ENCODE results near the gene C1orf122. TPM values are rescaled to one million over a fixed set of nuclear protein-coding genes. Genes with fewer than 3 reads are reported as not detected.

C1orf122 gene
- total and polyA plus RNA-seq, 2 of the 13 experiments (the other 11 are each of a cell fraction or from before 2014, with no cell fraction given): 18.7 to 40.6 TPM

- TF ChIP-seq, protein P1, sequence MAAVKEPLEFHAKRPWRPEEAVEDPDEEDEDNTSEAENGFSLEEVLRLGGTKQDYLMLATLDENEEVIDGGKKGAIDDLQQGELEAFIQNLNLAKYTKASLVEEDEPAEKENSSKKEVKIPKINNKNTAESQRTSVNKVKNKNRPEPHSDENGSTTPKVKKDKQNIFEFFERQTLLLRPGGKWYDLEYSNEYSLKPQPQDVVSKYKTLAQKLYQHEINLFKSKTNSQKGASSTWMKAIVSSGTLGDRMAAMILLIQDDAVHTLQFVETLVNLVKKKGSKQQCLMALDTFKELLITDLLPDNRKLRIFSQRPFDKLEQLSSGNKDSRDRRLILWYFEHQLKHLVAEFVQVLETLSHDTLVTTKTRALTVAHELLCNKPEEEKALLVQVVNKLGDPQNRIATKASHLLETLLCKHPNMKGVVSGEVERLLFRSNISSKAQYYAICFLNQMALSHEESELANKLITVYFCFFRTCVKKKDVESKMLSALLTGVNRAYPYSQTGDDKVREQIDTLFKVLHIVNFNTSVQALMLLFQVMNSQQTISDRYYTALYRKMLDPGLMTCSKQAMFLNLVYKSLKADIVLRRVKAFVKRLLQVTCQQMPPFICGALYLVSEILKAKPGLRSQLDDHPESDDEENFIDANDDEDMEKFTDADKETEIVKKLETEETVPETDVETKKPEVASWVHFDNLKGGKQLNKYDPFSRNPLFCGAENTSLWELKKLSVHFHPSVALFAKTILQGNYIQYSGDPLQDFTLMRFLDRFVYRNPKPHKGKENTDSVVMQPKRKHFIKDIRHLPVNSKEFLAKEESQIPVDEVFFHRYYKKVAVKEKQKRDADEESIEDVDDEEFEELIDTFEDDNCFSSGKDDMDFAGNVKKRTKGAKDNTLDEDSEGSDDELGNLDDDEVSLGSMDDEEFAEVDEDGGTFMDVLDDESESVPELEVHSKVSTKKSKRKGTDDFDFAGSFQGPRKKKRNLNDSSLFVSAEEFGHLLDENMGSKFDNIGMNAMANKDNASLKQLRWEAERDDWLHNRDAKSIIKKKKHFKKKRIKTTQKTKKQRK (IDR thresholded peaks at IDR 0.05; ENCODE audit: low read length): no peak
- TF ChIP-seq, protein P2, sequence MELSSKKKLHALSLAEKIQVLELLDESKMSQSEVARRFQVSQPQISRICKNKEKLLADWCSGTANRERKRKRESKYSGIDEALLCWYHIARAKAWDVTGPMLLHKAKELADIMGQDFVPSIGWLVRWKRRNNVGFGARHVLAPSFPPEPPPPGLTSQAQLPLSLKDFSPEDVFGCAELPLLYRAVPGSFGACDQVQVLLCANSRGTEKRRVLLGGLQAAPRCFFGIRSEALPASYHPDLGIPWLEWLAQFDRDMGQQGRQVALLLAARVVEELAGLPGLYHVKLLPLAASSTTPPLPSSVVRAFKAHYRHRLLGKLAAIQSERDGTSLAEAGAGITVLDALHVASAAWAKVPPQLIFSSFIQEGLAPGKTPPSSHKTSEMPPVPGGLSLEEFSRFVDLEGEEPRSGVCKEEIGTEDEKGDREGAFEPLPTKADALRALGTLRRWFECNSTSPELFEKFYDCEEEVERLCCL (CRISPR knock-in tag; IDR thresholded peaks at IDR 0.05; ENCODE audit: borderline replicate concordance): no peak
- TF ChIP-seq RXRB (CRISPR knock-in tag; IDR thresholded peaks at IDR 0.05; ENCODE audit: borderline replicate concordance): no peak
- TF ChIP-seq NKX3-1 (CRISPR knock-in tag; IDR thresholded peaks at IDR 0.05): peak; percentile 25; the same call in 1 of the 2 replicates
- no peak for TF ChIP-seq TCF7L2 (IDR thresholded peaks at IDR 0.05; ENCODE audit: low read depth, low read length)
- no peak for TF ChIP-seq ZNF253 (CRISPR knock-in tag; IDR thresholded peaks at IDR 0.05; ENCODE audit: borderline replicate concordance)
- no peak for TF ChIP-seq ZNF720 (CRISPR knock-in tag; IDR thresholded peaks at IDR 0.05)
- peak; percentile 20; the same call in 1 of the 2 replicates for TF ChIP-seq KAT8 (CRISPR knock-in tag; IDR thresholded peaks at IDR 0.05)
- no peak; the same call in 1 of the 2 replicates for TF ChIP-seq NCOA2 (CRISPR knock-in tag; IDR thresholded peaks at IDR 0.05)
- TF ChIP-seq ZNF691 (CRISPR knock-in tag; IDR thresholded peaks at IDR 0.05; ENCODE audit: borderline replicate concordance, low read depth): no peak
- TF ChIP-seq ZNF652 (CRISPR knock-in tag; IDR thresholded peaks at IDR 0.05; ENCODE audit: borderline replicate concordance, low read depth): no peak
- TF ChIP-seq ZNF564 (CRISPR knock-in tag; IDR thresholded peaks at IDR 0.05): no peak
- TF ChIP-seq, protein P3, sequence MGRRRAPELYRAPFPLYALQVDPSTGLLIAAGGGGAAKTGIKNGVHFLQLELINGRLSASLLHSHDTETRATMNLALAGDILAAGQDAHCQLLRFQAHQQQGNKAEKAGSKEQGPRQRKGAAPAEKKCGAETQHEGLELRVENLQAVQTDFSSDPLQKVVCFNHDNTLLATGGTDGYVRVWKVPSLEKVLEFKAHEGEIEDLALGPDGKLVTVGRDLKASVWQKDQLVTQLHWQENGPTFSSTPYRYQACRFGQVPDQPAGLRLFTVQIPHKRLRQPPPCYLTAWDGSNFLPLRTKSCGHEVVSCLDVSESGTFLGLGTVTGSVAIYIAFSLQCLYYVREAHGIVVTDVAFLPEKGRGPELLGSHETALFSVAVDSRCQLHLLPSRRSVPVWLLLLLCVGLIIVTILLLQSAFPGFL (CRISPR knock-in tag; IDR thresholded peaks at IDR 0.05): no peak
- no peak for TF ChIP-seq ZNF619 (CRISPR knock-in tag; IDR thresholded peaks at IDR 0.05)
- no peak; the same call in 1 of the 2 replicates for TF ChIP-seq STAG1 (CRISPR knock-in tag; IDR thresholded peaks at IDR 0.05)
- no peak for TF ChIP-seq ZNF354B (CRISPR knock-in tag; IDR thresholded peaks at IDR 0.05)
- TF ChIP-seq SSRP1 (CRISPR knock-in tag; IDR thresholded peaks at IDR 0.05): no peak
- no peak for TF ChIP-seq MZF1 (CRISPR knock-in tag; IDR thresholded peaks at IDR 0.05; ENCODE audit: borderline replicate concordance)
- TF ChIP-seq ISX (CRISPR knock-in tag; conservative IDR thresholded peaks at IDR 0.05): no peak
- TF ChIP-seq ZNF7 (CRISPR knock-in tag; IDR thresholded peaks at IDR 0.05): no peak
- TF ChIP-seq NR2F6 (IDR thresholded peaks at IDR 0.05): no peak
- no peak for TF ChIP-seq NR2F6 (CRISPR knock-in tag; IDR thresholded peaks at IDR 0.05)
- no peak for TF ChIP-seq SALL2 (CRISPR knock-in tag; IDR thresholded peaks at IDR 0.05)
- TF ChIP-seq, protein P4, sequence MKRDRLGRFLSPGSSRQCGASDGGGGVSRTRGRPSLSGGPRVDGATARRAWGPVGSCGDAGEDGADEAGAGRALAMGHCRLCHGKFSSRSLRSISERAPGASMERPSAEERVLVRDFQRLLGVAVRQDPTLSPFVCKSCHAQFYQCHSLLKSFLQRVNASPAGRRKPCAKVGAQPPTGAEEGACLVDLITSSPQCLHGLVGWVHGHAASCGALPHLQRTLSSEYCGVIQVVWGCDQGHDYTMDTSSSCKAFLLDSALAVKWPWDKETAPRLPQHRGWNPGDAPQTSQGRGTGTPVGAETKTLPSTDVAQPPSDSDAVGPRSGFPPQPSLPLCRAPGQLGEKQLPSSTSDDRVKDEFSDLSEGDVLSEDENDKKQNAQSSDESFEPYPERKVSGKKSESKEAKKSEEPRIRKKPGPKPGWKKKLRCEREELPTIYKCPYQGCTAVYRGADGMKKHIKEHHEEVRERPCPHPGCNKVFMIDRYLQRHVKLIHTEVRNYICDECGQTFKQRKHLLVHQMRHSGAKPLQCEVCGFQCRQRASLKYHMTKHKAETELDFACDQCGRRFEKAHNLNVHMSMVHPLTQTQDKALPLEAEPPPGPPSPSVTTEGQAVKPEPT (CRISPR knock-in tag; IDR thresholded peaks at IDR 0.05; ENCODE audit: low read depth): no peak
Observed at GRCh38 chr1:37793773-37794371, 13.7 kb upstream of the C1orf122 start, which contains the start of gene MANEAL (continued).
